Fibroblast of pulmonary artery (primary cell): Measurements from ENCODE around the gene NPIPB8.
"Not testable (repeated sequence)": the region's sequence is repeated elsewhere in the genome, so short reads cannot be mapped to it uniquely, and the experiment has no call there.

Experiments
- DNase-seq: peaks from one replicate; pipeline ENCODE4 v3.0.0-alpha.2; 2010; ENCODE audit warnings: low read depth
- H3K4me3 ChIP-seq: replicated peaks from 2 replicates; pipeline ENCODE4 v1.5.1; 2011; ENCODE audit warnings: low read depth, mild to moderate bottlenecking, control low read depth, low read length, moderate library complexity
- CTCF ChIP-seq: IDR thresholded peaks from 2 replicates; pipeline ENCODE4 v1.5.1; 2011; ENCODE audit warnings: mild to moderate bottlenecking, control low read depth, low read length, inconsistent platforms; ENCODE audit errors: missing control alignments

The NPIPB8 gene

GRCh38 chr16:28609631-28610594 lies 28.0 kb upstream of the NPIPB8 start, which contains the start of gene SULT1A1:
Gene SULT1A1 (minus strand): TSS chr16:28610044. CDS start chr16:28608855, 1,189 bp downstream.
- no peak for TF ChIP-seq CTCF
- peak; percentile 60 for DNase-seq
- peak within 1 kb of the TSS; percentile 59 for H3K4me3 ChIP-seq

GRCh38 chr16:28610595-28611191 lies 27.2 kb upstream of the NPIPB8 start:
- TF ChIP-seq CTCF, result no peak
- no peak for DNase-seq
- H3K4me3 ChIP-seq, result no peak overlapping the region

GRCh38 chr16:28612359-28613280 lies 25.2 kb upstream of the NPIPB8 start:
- H3K4me3 ChIP-seq, DNase-seq: not testable (repeated sequence)

GRCh38 chr16:28613912-28614311 lies 24.0 kb upstream of the NPIPB8 start:
- DNase-seq, H3K4me3 ChIP-seq: not testable (repeated sequence)

- DNase-seq, H3K4me3 ChIP-seq: not testable (repeated sequence)
These were observed 23.3 kb upstream of the NPIPB8 start for GRCh38 chr16:28614561-28614960.

- not testable (repeated sequence) for H3K4me3 ChIP-seq
- peak; percentile 45 for DNase-seq
- TF ChIP-seq CTCF, result peak; percentile 52
These were observed 22.2 kb upstream of the NPIPB8 start for GRCh38 chr16:28615486-28616223.

GRCh38 chr16:28616224-28616577 lies 21.7 kb upstream of the NPIPB8 start:
- DNase-seq, H3K4me3 ChIP-seq: not testable (repeated sequence)

- DNase-seq, result no peak
- TF ChIP-seq CTCF, result no peak
- H3K4me3 ChIP-seq, result no peak overlapping the region
These were observed 21.2 kb upstream of the NPIPB8 start for GRCh38 chr16:28616636-28617035.
